A549 (cell line): ENCODE measurements around the gene SIM1. TPM values are rescaled to one million over a fixed set of nuclear protein-coding genes. Genes with fewer than 3 reads are reported as not detected.

Source experiments
- ATAC-seq, 2 experiments: fragments of 200-7000 bp in 1 of 2; fragments of >200 bp in 1 of 2; cut with Nextera tagmentation in 1 of 2; cut with Tn5 transposase in 1 of 2; 3 replicates each; pipeline versions ENCODE4 v1.8.0 to v1.9.1; 2018 to 2020; ENCODE audit warnings: mild to moderate bottlenecking in 1 of 2, moderate library complexity in 1 of 2
- CTCF ChIA-PET: fragments of 300-600 bp; sonication (Branson Sonifier 250); formaldehyde crosslinking; extraction: SDS; loops from one replicate; lab custom pipeline; 2021; ENCODE audit warnings: antibody characterized with exemption, inconsistent platforms; lab: Yijun Ruan, JAX
- POLR2A ChIA-PET: fragments of 350-600 bp; formaldehyde crosslinking; extraction: SDS; loops from one replicate; lab custom pipeline; 2021; ENCODE audit warnings: antibody characterized with exemption, inconsistent platforms; lab: Yijun Ruan, JAX
- DNase-seq, 2 experiments: peaks; one replicate each; pipeline versions ENCODE4 v3.0.0 to v3.0.0-alpha.2; 2011 to 2016; ENCODE audit warnings: low read depth in 1 of 2, low spot score in 1 of 2
- FAIRE-seq: peaks from 2 replicates; lab custom pipeline; 2011; peaks lifted over from hg19 to GRCh38; lab: Jason Lieb, UNC
- H3K27ac ChIP-seq, 2 experiments: fragments of >200 bp; sonication (Bioruptor Twin); formaldehyde crosslinking; 3 replicates each; pipeline ENCODE4 v1.5.1; 2016 to 2017
- H3K4me1 ChIP-seq: fragments of >200 bp; sonication (Bioruptor Twin); formaldehyde crosslinking; 3 replicates; pipeline ENCODE4 v1.6.1; 2016
- H3K4me2 ChIP-seq: fragments of >200 bp; sonication (Bioruptor Twin); formaldehyde crosslinking; 3 replicates; pipeline ENCODE4 v1.6.1; 2016
- H3K4me3 ChIP-seq: fragments of >200 bp; sonication (Bioruptor Twin); formaldehyde crosslinking; 3 replicates; pipeline ENCODE4 v1.5.1; 2016
- H3K9me3 ChIP-seq: fragments of >200 bp; sonication (Bioruptor Twin); formaldehyde crosslinking; 3 replicates; pipeline ENCODE4 v1.6.1; 2016
- BHLHE40 ChIP-seq: IDR thresholded peaks from 2 replicates; pipeline ENCODE4 v1.6.1; 2012; ENCODE audit warnings: low read depth, low read length, inconsistent platforms
- CBX2 ChIP-seq: fragments of 200-600 bp; sonication (generic); IDR thresholded peaks from 2 replicates; pipeline ENCODE4 v1.6.1; 2016; ENCODE audit warnings: low read depth, mild to moderate bottlenecking, borderline replicate concordance
- CEBPB ChIP-seq, 2 experiments: fragments of >200 bp in 1 of 2; sonication (Bioruptor Twin) in 1 of 2; formaldehyde crosslinking in 1 of 2; IDR thresholded peaks; 2 replicates each; pipeline ENCODE4 v1.6.1; 2012 to 2016
- CHD2 ChIP-seq: fragments of 150-350 bp; IDR thresholded peaks from 2 replicates; pipeline ENCODE4 v1.6.1; 2014; ENCODE audit warnings: low read length; ENCODE audit not compliant: partially characterized antibody
- CTCF ChIP-seq: fragments of >200 bp; sonication (Bioruptor Twin); formaldehyde crosslinking; IDR thresholded peaks from 3 replicates; pipeline ENCODE4 v1.5.1; 2016
- FOSB ChIP-seq: fragments of 250-450 bp; sonication (Bioruptor Pico); IDR thresholded peaks from 2 replicates; pipeline ENCODE4 v1.5.0; 2020; ENCODE audit warnings: mild to moderate bottlenecking, moderate library complexity
- JUN ChIP-seq, 2 experiments: fragments of >200 bp; sonication (Bioruptor Twin); formaldehyde crosslinking; IDR thresholded peaks; 2 replicates in 1 of 2; 3 replicates in 1 of 2; pipeline ENCODE4 v1.6.1; 2016 to 2017
- JUNB ChIP-seq: fragments of >200 bp; sonication (Bioruptor Twin); formaldehyde crosslinking; IDR thresholded peaks from 2 replicates; pipeline ENCODE4 v1.6.1; 2016
- NFE2L2 ChIP-seq: fragments of 150-350 bp; conservative IDR thresholded peaks from 2 replicates; pipeline ENCODE4 v1.6.1; 2014; ENCODE audit warnings: low read length
- PHF8 ChIP-seq: fragments of 200-600 bp; sonication (generic); IDR thresholded peaks from 2 replicates; pipeline ENCODE4 v1.6.1; 2016; ENCODE audit warnings: low read depth, mild to moderate bottlenecking, antibody characterized with exemption, moderate library complexity, borderline replicate concordance
- SREBF2 ChIP-seq: fragments of 450-650 bp; IDR thresholded peaks from 2 replicates; pipeline ENCODE4 v1.6.1; 2014; ENCODE audit warnings: mild to moderate bottlenecking, moderate library complexity
- TFCP2L1 ChIP-seq: fragments of 250-450 bp; sonication (Bioruptor Pico); IDR thresholded peaks from 2 replicates; pipeline ENCODE4 v1.5.0; 2021; ENCODE audit warnings: mild to moderate bottlenecking
- TP53 ChIP-seq: fragments of 250-450 bp; sonication (Bioruptor Pico); IDR thresholded peaks from 2 replicates; pipeline ENCODE4 v1.5.0; 2021; ENCODE audit warnings: mild to moderate bottlenecking, moderate library complexity
- USF2 ChIP-seq: fragments of 450-650 bp; IDR thresholded peaks from 2 replicates; pipeline ENCODE4 v1.6.1; 2014; ENCODE audit warnings: antibody characterized with exemption
- ZC3H11A ChIP-seq: fragments of 450-650 bp; IDR thresholded peaks from 2 replicates; pipeline ENCODE4 v1.6.1; 2014; ENCODE audit warnings: antibody characterized with exemption, mild to moderate bottlenecking
- WGBS: methylation state at CpG from one replicate; pipeline ENCODE4 v1.1.6; 2017; ENCODE audit errors: missing lambda C conversion rate; 5-methylcytosine and 5-hydroxymethylcytosine counted together
- polyA plus RNA-seq, 4 experiments: library from polyadenylated mRNA; depleted of rRNA in 3 of 4; stranded (reverse); fragments of >200 nt; fragmentation: RNase III in 1 of 4; extraction: RNeasy Plus Mini Kit Qiagen cat#74134 plus additional on column Dnase treatment in 1 of 4; gene quantifications; 2 replicates in 3 of 4; 3 replicates in 1 of 4; pipeline ENCODE4 v1.2.3, GENCODE V29; 2011 to 2017
- TF ChIP-seq, protein P1 (sequence below): fragments of 200-600 bp; sonication (generic); IDR thresholded peaks from 2 replicates; pipeline ENCODE4 v1.6.1; 2016; ENCODE audit warnings: antibody characterized with exemption, mild to moderate bottlenecking, moderate library complexity
- TF ChIP-seq, protein P2 (sequence below): fragments of 150-350 bp; IDR thresholded peaks from 2 replicates; pipeline ENCODE4 v1.6.1; 2014; ENCODE audit warnings: low read depth, mild to moderate bottlenecking, low read length

SIM1 gene
- polyA plus RNA-seq, 2 of the 4 experiments (the other 2 are of a cell fraction): not detected

DNA sequence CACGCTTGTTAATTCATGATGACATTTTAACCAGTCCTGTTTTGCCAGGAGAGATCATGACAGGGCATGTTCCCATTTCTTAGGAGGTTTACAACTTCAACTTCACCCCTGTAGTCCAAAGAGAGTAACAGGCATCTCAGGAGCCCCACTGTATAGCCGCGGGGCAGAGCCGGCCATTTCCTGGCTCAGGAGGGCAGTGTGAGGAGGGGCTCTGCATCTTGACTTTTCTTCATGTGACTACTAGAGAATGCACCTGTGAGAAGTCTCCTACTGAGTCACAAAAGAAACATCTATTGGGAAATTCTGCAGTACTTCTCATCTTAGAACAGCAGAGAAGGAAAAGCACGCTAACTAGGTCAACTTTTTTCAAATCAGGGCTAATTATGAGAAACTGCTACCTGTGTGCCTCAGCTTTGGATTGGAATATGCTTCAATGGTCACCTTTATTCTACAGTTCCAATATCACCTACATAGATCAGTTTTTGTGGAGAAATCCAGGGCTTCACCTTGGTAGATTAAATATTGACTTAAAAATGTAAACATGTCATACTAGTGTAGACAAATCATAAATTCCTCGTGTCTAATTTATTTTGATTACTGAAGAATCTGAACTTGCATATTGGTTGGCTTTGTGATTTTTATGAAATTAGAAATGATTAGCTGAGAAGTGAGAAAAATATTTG lies 28.6 kb upstream of the SIM1 start (continued):
- TF ChIP-seq CHD2: no peak
- TF ChIP-seq CBX2: no peak

DNA sequence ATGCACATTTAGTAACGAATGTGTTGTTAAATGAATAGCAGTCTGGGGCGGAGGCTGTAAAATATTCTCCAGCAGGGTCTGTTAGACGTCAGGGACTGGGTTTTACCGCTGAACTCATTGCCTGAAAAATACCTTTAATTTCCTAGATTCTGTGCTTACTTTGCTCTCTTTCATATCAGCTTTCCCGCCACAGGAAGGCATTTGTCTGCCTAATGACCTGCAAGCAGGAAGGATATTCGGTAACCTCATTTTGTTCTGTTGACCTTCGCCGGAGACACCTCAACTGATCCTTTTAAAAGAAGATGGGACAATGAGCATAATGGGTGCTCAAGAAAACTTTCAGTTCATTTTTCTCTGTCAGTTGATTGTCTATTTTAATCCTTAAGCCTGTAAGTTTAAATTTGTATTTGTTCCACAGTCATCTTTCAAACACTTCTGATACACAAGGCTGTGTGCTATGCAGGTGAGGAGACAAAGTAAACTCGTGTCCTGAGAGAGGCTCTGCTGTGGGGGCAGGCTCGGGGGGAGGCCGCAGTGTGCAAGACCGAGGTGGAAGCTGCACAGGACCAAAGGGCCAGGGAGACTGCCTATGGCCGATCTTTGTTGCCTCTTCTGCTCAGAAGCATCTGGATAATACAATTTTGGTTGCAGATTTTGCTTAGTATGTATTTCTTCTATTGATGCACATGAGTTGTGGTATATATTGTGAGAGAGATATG lies 27.4 kb upstream of the SIM1 start:
- DNase-seq (no peak), FAIRE-seq (no peak), ATAC-seq (no peak)
- 68% methylated on average over 13 of the region's 13 CpGs for WGBS
- Histone ChIP-seq H3K9me3 (no peaks in the 10 kb centered on the region), H3K4me1 (peaks cover 3% of the 10 kb centered on the region; the same call in 1 of the 3 replicates), H3K4me3 (no peak overlapping the region), H3K27ac (no peak overlapping the region), H3K4me2 (no peak overlapping the region)
- POLR2A ChIA-PET: no interaction called here
- TF ChIP-seq CTCF: no peak
- no peak for TF ChIP-seq FOSB (CRISPR knock-in tag)
- no peak for TF ChIP-seq BHLHE40
- no peak for TF ChIP-seq TP53
- TF ChIP-seq PHF8: no peak
- no peak for TF ChIP-seq SREBF2
- CTCF ChIA-PET: interaction anchor here (1.0 kb wide), 1 partner anchor 12 kb away, joined by 3 read pairs; no protein-coding TSS in a partner anchor

- ChIA-PET POLR2A (no interaction called here), CTCF (no interaction called here)
- no peak for TF ChIP-seq JUN (IDR thresholded peaks at IDR 0.05)
- no peak for TF ChIP-seq NFE2L2
- TF ChIP-seq, protein P1, sequence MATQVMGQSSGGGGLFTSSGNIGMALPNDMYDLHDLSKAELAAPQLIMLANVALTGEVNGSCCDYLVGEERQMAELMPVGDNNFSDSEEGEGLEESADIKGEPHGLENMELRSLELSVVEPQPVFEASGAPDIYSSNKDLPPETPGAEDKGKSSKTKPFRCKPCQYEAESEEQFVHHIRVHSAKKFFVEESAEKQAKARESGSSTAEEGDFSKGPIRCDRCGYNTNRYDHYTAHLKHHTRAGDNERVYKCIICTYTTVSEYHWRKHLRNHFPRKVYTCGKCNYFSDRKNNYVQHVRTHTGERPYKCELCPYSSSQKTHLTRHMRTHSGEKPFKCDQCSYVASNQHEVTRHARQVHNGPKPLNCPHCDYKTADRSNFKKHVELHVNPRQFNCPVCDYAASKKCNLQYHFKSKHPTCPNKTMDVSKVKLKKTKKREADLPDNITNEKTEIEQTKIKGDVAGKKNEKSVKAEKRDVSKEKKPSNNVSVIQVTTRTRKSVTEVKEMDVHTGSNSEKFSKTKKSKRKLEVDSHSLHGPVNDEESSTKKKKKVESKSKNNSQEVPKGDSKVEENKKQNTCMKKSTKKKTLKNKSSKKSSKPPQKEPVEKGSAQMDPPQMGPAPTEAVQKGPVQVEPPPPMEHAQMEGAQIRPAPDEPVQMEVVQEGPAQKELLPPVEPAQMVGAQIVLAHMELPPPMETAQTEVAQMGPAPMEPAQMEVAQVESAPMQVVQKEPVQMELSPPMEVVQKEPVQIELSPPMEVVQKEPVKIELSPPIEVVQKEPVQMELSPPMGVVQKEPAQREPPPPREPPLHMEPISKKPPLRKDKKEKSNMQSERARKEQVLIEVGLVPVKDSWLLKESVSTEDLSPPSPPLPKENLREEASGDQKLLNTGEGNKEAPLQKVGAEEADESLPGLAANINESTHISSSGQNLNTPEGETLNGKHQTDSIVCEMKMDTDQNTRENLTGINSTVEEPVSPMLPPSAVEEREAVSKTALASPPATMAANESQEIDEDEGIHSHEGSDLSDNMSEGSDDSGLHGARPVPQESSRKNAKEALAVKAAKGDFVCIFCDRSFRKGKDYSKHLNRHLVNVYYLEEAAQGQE: no peak
- TF ChIP-seq JUNB: no peak
- no peak for TF ChIP-seq BHLHE40
- TF ChIP-seq, protein P2, sequence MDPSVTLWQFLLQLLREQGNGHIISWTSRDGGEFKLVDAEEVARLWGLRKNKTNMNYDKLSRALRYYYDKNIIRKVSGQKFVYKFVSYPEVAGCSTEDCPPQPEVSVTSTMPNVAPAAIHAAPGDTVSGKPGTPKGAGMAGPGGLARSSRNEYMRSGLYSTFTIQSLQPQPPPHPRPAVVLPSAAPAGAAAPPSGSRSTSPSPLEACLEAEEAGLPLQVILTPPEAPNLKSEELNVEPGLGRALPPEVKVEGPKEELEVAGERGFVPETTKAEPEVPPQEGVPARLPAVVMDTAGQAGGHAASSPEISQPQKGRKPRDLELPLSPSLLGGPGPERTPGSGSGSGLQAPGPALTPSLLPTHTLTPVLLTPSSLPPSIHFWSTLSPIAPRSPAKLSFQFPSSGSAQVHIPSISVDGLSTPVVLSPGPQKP: no peak
- no peak for TF ChIP-seq ZC3H11A
- TF ChIP-seq TFCP2L1: no peak
- no peak for TF ChIP-seq USF2
- TF ChIP-seq FOSB (CRISPR knock-in tag): no peak
- no peak for TF ChIP-seq CEBPB (IDR thresholded peaks at IDR 0.05)
- TF ChIP-seq, all 56 proteins: peak for 0
- DNase-seq: no peak
- FAIRE-seq: no peak
- ATAC-seq: no peak
- Histone ChIP-seq H3K27ac (no peak overlapping the region), H3K4me1 (peaks cover 3% of the 10 kb centered on the region; the same call in 1 of the 3 replicates), H3K9me3 (no peaks in the 10 kb centered on the region), H3K4me3 (no peak overlapping the region), H3K4me2 (no peak overlapping the region)
- no CpG with 5 or more reads among the region's 2 CpGs for WGBS
These were observed 25.3 kb upstream of the SIM1 start for GRCh38 chr6:100490065-100490464.
